HFF-Myc (cell line): ENCODE measurements around the gene OR51D1.

ENCODE experiments used
- DNase-seq: peaks from one replicate; pipeline ENCODE4 v3.0.0-alpha.2; 2011; ENCODE audit warnings: low read depth; ENCODE audit errors: extremely low read depth
- H3K4me3 ChIP-seq: replicated peaks from 2 replicates; pipeline ENCODE4 v1.5.1; 2011; ENCODE audit warnings: low read depth, mild to moderate bottlenecking, control low read depth, low read length
- CTCF ChIP-seq: IDR thresholded peaks from 2 replicates; pipeline ENCODE4 v1.5.1; 2012; ENCODE audit warnings: mild to moderate bottlenecking, low read depth, low read length, control low read depth; ENCODE audit errors: missing control alignments

OR51D1 gene

DNA sequence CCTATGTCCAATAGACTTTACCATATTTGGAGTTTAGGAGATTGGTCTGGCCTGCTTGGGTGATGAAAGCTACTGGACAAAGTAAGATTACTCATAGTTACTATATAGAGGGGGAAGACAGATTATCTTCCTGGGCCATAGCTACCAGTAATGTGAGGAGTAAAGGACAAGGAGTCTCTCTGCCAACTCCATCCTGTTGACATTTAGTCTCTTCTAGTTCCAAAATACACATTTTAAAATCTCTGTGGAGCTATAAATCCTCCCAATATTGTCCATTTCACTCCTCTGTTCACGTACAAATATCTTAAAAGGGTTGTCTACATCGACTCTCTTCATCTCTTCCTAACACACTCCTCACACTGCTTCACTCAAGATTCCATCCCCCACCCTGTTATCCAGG, 1.1 kb upstream of the OR51D1 start:
- no peak for DNase-seq
- no peak for TF ChIP-seq CTCF
- H3K4me3 ChIP-seq, result no peak overlapping the region

DNA sequence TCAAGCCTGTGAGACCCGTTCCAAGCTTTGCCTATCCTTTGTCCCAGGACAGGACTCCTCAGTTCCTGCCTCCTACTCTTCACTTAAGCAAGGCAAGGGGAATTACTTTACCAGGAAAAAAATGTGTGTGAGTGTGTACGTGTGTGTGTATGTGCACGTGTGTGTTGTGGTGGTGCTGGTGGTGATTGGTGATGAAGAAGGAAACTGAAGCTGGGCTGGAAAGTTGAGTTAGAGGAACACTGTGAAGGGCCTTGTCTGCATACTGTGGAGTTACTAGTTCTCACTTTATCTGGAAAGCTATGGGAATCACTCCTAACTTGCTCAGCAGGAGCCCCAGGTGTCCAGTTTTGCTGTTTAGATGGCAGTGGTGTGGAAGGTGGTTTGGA, 378 bp downstream of the OR51D1 start:
- DNase-seq, result no peak
- no peak overlapping the region for H3K4me3 ChIP-seq
- no peak for TF ChIP-seq CTCF

GRCh38 chr11:4639931-4640330, 2.7 kb downstream of the OR51D1 start:
- TF ChIP-seq CTCF, result no peak
- DNase-seq, result no peak
- H3K4me3 ChIP-seq, result no peak overlapping the region

DNA sequence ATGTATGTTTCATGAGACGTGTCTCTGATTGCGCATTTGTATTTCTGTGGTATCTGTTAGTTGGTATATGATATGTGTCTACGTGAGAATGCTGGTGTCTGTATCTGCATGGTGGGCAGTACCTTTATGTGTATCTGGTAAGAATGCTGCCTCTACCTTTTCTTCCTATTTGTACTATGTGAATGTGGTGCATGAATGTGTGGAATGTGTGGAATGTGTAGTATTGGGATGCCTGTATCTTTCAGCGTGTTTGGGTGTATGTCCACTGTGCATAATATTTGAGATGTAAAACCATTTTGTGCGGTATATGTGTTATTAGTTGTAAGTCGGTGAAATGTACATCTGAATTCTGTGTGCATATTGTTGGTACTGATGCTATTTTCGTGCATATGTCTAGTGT, 4.2 kb downstream of the OR51D1 start:
- TF ChIP-seq CTCF, result no peak
- no peak for DNase-seq
- no peak overlapping the region for H3K4me3 ChIP-seq

DNA sequence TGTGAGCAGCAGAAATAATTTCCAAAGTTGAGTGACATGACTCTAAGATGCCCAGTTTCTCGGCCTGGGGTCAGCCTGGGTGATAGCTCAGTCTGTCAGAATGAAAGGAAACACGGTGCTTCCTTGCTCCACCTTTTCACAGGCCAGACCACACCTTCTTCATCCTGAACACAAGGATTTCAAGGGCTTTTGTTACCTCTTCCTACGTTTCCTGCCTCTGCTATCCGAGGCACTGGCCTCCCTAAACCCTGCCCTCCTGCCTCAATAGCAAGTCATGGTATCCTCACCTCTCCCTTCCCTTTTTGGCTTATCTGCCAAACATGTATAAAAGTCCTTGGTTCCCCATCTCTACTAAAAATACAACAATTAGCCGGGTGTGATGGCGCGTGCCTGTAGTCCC, 4.8 kb downstream of the OR51D1 start:
- DNase-seq, result no peak
- no peak for TF ChIP-seq CTCF
- no peak overlapping the region for H3K4me3 ChIP-seq

DNA sequence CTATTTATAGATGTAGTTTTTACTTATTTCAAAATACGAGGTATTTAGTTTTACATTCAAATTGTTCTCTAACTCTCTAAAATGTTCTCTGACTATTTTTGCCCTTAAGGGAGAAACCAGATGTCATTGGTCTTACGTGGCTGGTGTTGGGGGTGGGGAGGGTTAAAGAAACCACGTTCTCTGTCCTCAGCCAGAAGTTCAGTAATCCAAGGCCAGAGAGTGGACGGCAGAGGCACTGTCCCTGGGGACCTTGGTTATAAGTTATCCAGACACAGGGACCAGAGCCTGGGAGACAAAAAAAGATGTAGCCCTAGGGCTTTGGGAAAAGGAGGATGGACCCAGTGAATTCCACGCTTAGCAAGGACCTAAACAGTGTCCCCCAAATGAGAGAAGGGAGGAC, 5.8 kb downstream of the OR51D1 start:
- no peak for TF ChIP-seq CTCF
- DNase-seq, result no peak
- no peak overlapping the region for H3K4me3 ChIP-seq

GRCh38 chr11:4643682-4644081, 6.4 kb downstream of the OR51D1 start, which contains the start of gene OR51E1:
Gene OR51E1, plus strand, starts transcription at chr11:4643982. Its CDS starts 8,545 bp downstream, at chr11:4652527.
- TF ChIP-seq CTCF, result no peak
- no peak within 1 kb of the TSS for H3K4me3 ChIP-seq
- DNase-seq, result no peak
